ENCODE results near the gene MIEF2.

The MIEF2 gene

DNA sequence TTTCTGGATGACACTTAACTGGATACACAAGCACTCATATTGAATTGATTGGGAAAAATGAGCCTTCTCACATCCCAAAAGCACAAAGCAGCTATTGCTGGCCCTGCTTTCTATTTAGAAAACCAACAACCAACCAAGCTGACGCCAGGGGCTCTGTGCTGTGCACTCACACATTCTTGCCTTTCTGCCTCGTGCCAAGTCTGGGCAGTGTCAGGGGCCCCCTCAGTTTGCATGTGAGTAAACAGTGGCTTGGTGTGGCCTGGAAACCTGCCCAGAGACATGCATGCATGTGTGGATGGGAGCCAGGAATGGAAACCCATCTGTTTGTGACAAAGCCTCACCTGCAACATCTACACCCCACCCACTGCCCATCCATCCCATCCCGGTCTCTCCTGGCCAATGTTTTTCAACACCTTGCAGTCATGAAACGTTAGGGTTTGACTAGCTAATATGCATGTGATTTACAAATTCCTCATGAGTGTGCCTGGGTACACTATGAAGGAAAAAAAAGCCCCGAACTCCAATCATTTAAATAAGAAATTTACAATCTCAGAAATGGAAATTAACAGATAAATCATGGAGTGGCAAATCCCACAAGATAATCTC, 20.4 kb downstream of the MIEF2 start:
- H2AFZ ChIP-seq (ENCODE audit: low read depth, low read length, severe bottlenecking) = no peak overlapping the region
- no peaks in the 10 kb centered on the region for H3K79me2 ChIP-seq (ENCODE audit: insufficient read depth, low read length)
- H3K9ac ChIP-seq (ENCODE audit: low read length) = no peak overlapping the region
- no peaks in the 10 kb centered on the region for H3K9me2 ChIP-seq (replicated peaks; ENCODE audit: insufficient read depth, low read length)
- H3K27ac ChIP-seq (ENCODE audit: low read depth, low read length) = no peak overlapping the region
- peaks cover 33% of the 10 kb centered on the region for H3K36me3 ChIP-seq (ENCODE audit: low read length)
- no peaks in the 10 kb centered on the region for H3K9me3 ChIP-seq (ENCODE audit: insufficient read depth, low read length)
- no peak overlapping the region for H3K4me2 ChIP-seq (ENCODE audit: low read depth, low read length, poor library complexity, severe bottlenecking)
- no peaks in the 10 kb centered on the region for H3K27me3 ChIP-seq (ENCODE audit: low read length)
- H4K20me1 ChIP-seq (ENCODE audit: low read depth, low read length) = no peaks in the 10 kb centered on the region
- H3K4me3 ChIP-seq (ENCODE audit: insufficient read depth, low read length, poor library complexity, severe bottlenecking) = no peak overlapping the region
- H3F3A ChIP-seq (ENCODE audit: insufficient read depth) = no peaks in the 10 kb centered on the region
- TF ChIP-seq EZH2phosphoT487 (conservative IDR thresholded peaks at IDR 0.05; ENCODE audit: low read length) = no peak
- no peak for TF ChIP-seq CTCF (IDR thresholded peaks at IDR 0.05; ENCODE audit: insufficient read depth, low read length, poor library complexity, severe bottlenecking)

GRCh38 chr17:18281788-18282187, 21.3 kb downstream of the MIEF2 start:
- Histone ChIP-seq H3K27me3 (ENCODE audit: low read length) (no peaks in the 10 kb centered on the region), H3K4me2 (ENCODE audit: low read depth, low read length, poor library complexity, severe bottlenecking) (no peak overlapping the region), H3K9ac (ENCODE audit: low read length) (no peak overlapping the region), H3K79me2 (ENCODE audit: insufficient read depth, low read length) (no peaks in the 10 kb centered on the region), H3K9me3 (ENCODE audit: insufficient read depth, low read length) (no peaks in the 10 kb centered on the region), H2AFZ (ENCODE audit: low read depth, low read length, severe bottlenecking) (no peak overlapping the region), H3K9me2 (replicated peaks; ENCODE audit: insufficient read depth, low read length) (no peaks in the 10 kb centered on the region), H3K4me3 (ENCODE audit: insufficient read depth, low read length, poor library complexity, severe bottlenecking) (no peak overlapping the region), H3K36me3 (ENCODE audit: low read length) (peaks cover 33% of the 10 kb centered on the region), H4K20me1 (ENCODE audit: low read depth, low read length) (no peaks in the 10 kb centered on the region), H3K27ac (ENCODE audit: low read depth, low read length) (no peak overlapping the region), H3F3A (ENCODE audit: insufficient read depth) (no peaks in the 10 kb centered on the region)
- no peak for TF ChIP-seq EZH2phosphoT487 (conservative IDR thresholded peaks at IDR 0.05; ENCODE audit: low read length)
- TF ChIP-seq CTCF (IDR thresholded peaks at IDR 0.05; ENCODE audit: insufficient read depth, low read length, poor library complexity, severe bottlenecking) = no peak

- no peak for TF ChIP-seq CTCF (IDR thresholded peaks at IDR 0.05; ENCODE audit: insufficient read depth, low read length, poor library complexity, severe bottlenecking)
- TF ChIP-seq EZH2phosphoT487 (conservative IDR thresholded peaks at IDR 0.05; ENCODE audit: low read length) = no peak
- Histone ChIP-seq H4K20me1 (ENCODE audit: low read depth, low read length) (no peaks in the 10 kb centered on the region), H3K36me3 (ENCODE audit: low read length) (peaks cover 29% of the 10 kb centered on the region), H3K79me2 (ENCODE audit: insufficient read depth, low read length) (no peaks in the 10 kb centered on the region), H3K9me3 (ENCODE audit: insufficient read depth, low read length) (no peaks in the 10 kb centered on the region), H3K4me3 (ENCODE audit: insufficient read depth, low read length, poor library complexity, severe bottlenecking) (no peak overlapping the region), H3K27me3 (ENCODE audit: low read length) (no peaks in the 10 kb centered on the region), H3K4me2 (ENCODE audit: low read depth, low read length, poor library complexity, severe bottlenecking) (no peak overlapping the region), H3F3A (ENCODE audit: insufficient read depth) (no peaks in the 10 kb centered on the region), H2AFZ (ENCODE audit: low read depth, low read length, severe bottlenecking) (no peak overlapping the region), H3K27ac (ENCODE audit: low read depth, low read length) (no peak overlapping the region), H3K9ac (ENCODE audit: low read length) (no peak overlapping the region), H3K9me2 (replicated peaks; ENCODE audit: insufficient read depth, low read length) (no peaks in the 10 kb centered on the region)
These were observed 24.8 kb downstream of the MIEF2 start for GRCh38 chr17:18285296-18285695.
